Epithelial cell of proximal tubule (primary cell): ENCODE measurements around the gene TP53RK. TPM values are rescaled to one million over a fixed set of nuclear protein-coding genes. Genes with fewer than 3 reads are reported as not detected.

Experiments
- DNase-seq: peaks from one replicate; pipeline ENCODE4 v3.0.0-alpha.2; 2011; ENCODE audit warnings: low read depth
- H3K4me3 ChIP-seq: 2 replicates; pipeline ENCODE4 v1.5.1; 2011; ENCODE audit warnings: low read depth, mild to moderate bottlenecking, low read length
- CTCF ChIP-seq: conservative IDR thresholded peaks from 2 replicates; pipeline ENCODE4 v1.5.1; 2012; ENCODE audit warnings: low read depth, mild to moderate bottlenecking, low read length
- total RNA-seq: library from RNA; depleted of rRNA; stranded (reverse); fragments of >200 nt; gene quantifications from 2 replicates; pipeline ENCODE4 v1.2.3, GENCODE V29; 2015

The TP53RK gene
- total RNA-seq, 1 donor from 2014 or later = 22.8 TPM

GRCh38 chr20:46648903-46649649 lies 40.2 kb downstream of the TP53RK start:
- DNase-seq = no peak
- no peak for TF ChIP-seq CTCF
- no peak overlapping the region for H3K4me3 ChIP-seq

- H3K4me3 ChIP-seq = no peak overlapping the region
- DNase-seq = no peak
- no peak for TF ChIP-seq CTCF
These were observed 41.8 kb downstream of the TP53RK start for GRCh38 chr20:46647469-46647868.

- TF ChIP-seq CTCF = no peak
- DNase-seq = no peak
- H3K4me3 ChIP-seq = no peak overlapping the region
These were observed 42.4 kb downstream of the TP53RK start for GRCh38 chr20:46646659-46647380.

GRCh38 chr20:46646122-46646521 lies 43.1 kb downstream of the TP53RK start:
- DNase-seq = no peak
- no peak for TF ChIP-seq CTCF
- no peak overlapping the region for H3K4me3 ChIP-seq

- H3K4me3 ChIP-seq = no peak overlapping the region
- no peak for TF ChIP-seq CTCF
- no peak for DNase-seq
These were observed 44.5 kb downstream of the TP53RK start for GRCh38 chr20:46644733-46645132.

GRCh38 chr20:46644160-46644559 lies 45.1 kb downstream of the TP53RK start:
- no peak for TF ChIP-seq CTCF
- H3K4me3 ChIP-seq = no peak overlapping the region
- no peak for DNase-seq
